Activated CD4-positive, alpha-beta T cell treated with anti-CD3 and anti-CD28 coated beads for 36 hours (primary cell): ENCODE data around the gene GNL3. TPM values are rescaled to one million over a fixed set of nuclear protein-coding genes. Genes with fewer than 3 reads are reported as not detected.
A peak's percentile ranks its signal among the peaks of the same experiment; 100 is the strongest.
"Not testable (repeated sequence)": the region's sequence is repeated elsewhere in the genome, so short reads cannot be mapped to it uniquely, and the experiment has no call there.

Experiments used
- ATAC-seq: fragments of 200-7000 bp; cut with Tn5 transposase; one replicate; pipeline ENCODE4 v1.10.0; 2021; ENCODE audit warnings: mild to moderate bottlenecking, moderate library complexity
- CTCF ChIA-PET: fragments of 350-600 bp; sonication (Branson Sonifier 250); formaldehyde crosslinking; loops from one replicate; lab custom pipeline; 2021; ENCODE audit warnings: antibody characterized with exemption; lab: Charles Lee
- POLR2A ChIA-PET: fragments of 350-600 bp; sonication (Branson Sonifier 250); formaldehyde crosslinking; loops from one replicate; lab custom pipeline; 2021; ENCODE audit warnings: antibody characterized with exemption, inconsistent platforms; lab: Charles Lee
- DNase-seq: peaks from one replicate; pipeline ENCODE4 v3.0.0-alpha.2; 2020
- H3K27ac Mint-ChIP-seq: one replicate; pipeline ENCODE4 v1.8.0; 2021; ENCODE audit warnings: mixed read lengths
- H3K27me3 Mint-ChIP-seq: one replicate; pipeline ENCODE4 v1.8.0; 2021; ENCODE audit warnings: mixed read lengths
- H3K36me3 Mint-ChIP-seq: one replicate; pipeline ENCODE4 v1.8.0; 2021; ENCODE audit warnings: low read depth, mixed read lengths
- H3K4me1 Mint-ChIP-seq: one replicate; pipeline ENCODE4 v1.8.0; 2021; ENCODE audit warnings: mixed read lengths
- H3K4me3 Mint-ChIP-seq: one replicate; pipeline ENCODE4 v1.8.0; 2021; ENCODE audit warnings: mild to moderate bottlenecking, moderate library complexity, mixed read lengths
- H3K9me3 Mint-ChIP-seq: one replicate; pipeline ENCODE4 v1.8.0; 2021; ENCODE audit warnings: low read depth, mixed read lengths
- intact Hi-C, 2 experiments: fragments of 100-400 bp; cut with DNase I in 1 of 2; cut with micrococcal nuclease in 1 of 2; formaldehyde crosslinking; loops; one replicate each; pipeline versions ENCODE4 v1.14.2 to v1.15.1; 2022 to 2024; cut with DNase I, micrococcal nuclease
- total RNA-seq, 2 experiments: library from RNA; stranded (reverse); gene quantifications; one replicate each; pipeline ENCODE4 v1.2.3, GENCODE V29; 2021

Gene GNL3
- total RNA-seq, 2 experiments from 2014 or later: 206 to 218 TPM

DNA sequence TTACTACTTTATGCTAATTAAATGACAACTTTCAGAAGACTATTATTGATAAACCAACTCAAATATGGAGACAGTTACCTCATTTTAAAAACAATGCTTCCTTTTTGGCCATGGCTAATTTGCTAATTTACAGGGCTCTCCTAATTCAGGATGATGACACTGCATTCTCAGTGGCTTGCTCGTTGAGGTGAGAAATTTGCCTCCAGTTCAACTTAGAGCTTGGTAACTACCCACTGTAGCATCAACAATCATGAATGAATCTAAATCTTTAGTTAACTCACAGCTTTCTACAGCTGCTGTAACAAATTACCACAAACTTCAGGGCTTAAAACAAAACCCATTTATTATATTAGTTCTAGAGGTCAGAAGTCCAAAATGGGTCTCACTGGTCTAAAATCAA is 14.2 kb upstream of the GNL3 start:
- intact Hi-C loops: loop anchor here (1.0 kb wide), 2 partner anchors 10 to 11 kb away; no protein-coding TSS in a partner anchor
- no peak for DNase-seq
- Mint-ChIP-seq H3K27ac (peak overlapping the region; percentile 89), H3K9me3 (no peaks in the 10 kb centered on the region), H3K27me3 (no peaks in the 10 kb centered on the region), H3K36me3 (peaks cover 44% of the 10 kb centered on the region), H3K4me3 (no peak overlapping the region), H3K4me1 (peaks cover 32% of the 10 kb centered on the region)
- ChIA-PET POLR2A (interaction anchor here (0.8 to 2.4 kb wide), 4 partner anchors 9 to 136 kb away, joined by 5 to 12 read pairs (median 11); partner anchors contain the start of genes GNL3 and PBRM1), CTCF (interaction anchor here (0.6 to 2.0 kb wide), 4 partner anchors 10 to 16 kb away, joined by 3 to 13 read pairs (median 3); no protein-coding TSS in a partner anchor)
- no peak for ATAC-seq

DNA sequence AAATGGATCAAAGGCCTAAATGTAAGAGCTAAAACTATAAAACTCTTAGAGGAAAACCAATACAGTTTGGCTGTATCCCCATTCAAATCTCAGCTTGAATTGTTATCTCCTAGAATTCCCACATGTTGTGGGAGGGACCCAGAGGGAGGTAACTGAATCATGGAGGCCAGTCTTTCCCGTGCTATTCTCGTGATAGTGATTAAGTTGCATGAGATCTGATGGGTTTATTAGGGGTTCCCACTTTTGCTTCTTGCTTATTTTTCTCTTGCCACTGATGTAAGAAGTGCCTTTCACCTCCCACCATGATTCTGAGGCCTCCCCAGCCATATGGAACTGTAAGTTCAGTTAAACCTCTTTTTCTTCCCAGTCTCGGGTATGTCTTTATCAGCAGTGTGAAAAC is 9.6 kb upstream of the GNL3 start:
- POLR2A ChIA-PET, H3K4me3 Mint-ChIP-seq, intact Hi-C loops, H3K27me3 Mint-ChIP-seq, CTCF ChIA-PET, H3K27ac Mint-ChIP-seq, DNase-seq, H3K9me3 Mint-ChIP-seq, ATAC-seq: not testable (repeated sequence)
- H3K36me3 Mint-ChIP-seq: peaks cover 62% of the 10 kb centered on the region
- peaks cover 40% of the 10 kb centered on the region for H3K4me1 Mint-ChIP-seq

- Mint-ChIP-seq H3K4me1 (peaks cover 45% of the 10 kb centered on the region), H3K4me3 (no peak overlapping the region), H3K27me3 (no peaks in the 10 kb centered on the region), H3K36me3 (peaks cover 51% of the 10 kb centered on the region), H3K27ac (peak overlapping the region; percentile 76), H3K9me3 (no peaks in the 10 kb centered on the region)
- intact Hi-C loops: no loop called here
- no peak for DNase-seq
- ChIA-PET CTCF (interaction anchor here (0.6 to 1.0 kb wide), 3 partner anchors 12 to 235 kb away, joined by 3 read pairs; no protein-coding TSS in a partner anchor), POLR2A (no interaction called here)
- no peak for ATAC-seq
Observed at GRCh38 chr3:52678265-52679198, 7.3 kb upstream of the GNL3 start.

DNA sequence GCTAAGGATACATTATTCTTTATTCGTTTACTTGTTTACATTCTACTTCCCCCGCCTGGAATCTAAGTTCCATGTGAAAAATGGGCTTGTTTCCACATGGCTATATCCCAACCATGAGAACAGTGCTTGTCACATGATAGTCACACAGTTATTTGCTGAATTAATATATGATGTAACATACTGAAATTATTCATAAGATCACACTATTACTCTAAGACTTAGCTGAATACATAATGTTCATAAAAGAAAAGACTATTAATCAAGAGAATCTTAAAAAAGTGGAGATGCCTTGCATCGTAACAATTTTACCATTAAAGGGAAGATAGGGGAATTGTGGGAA is 6.7 kb upstream of the GNL3 start:
- POLR2A ChIA-PET: no interaction called here
- DNase-seq: no peak
- H3K4me3 Mint-ChIP-seq: no peak overlapping the region
- peaks cover 51% of the 10 kb centered on the region for H3K4me1 Mint-ChIP-seq
- H3K36me3 Mint-ChIP-seq: peaks cover 51% of the 10 kb centered on the region
- H3K9me3 Mint-ChIP-seq: no peaks in the 10 kb centered on the region
- CTCF ChIA-PET: interaction anchor here (0.8 to 1.0 kb wide), 2 partner anchors 12 to 135 kb away, joined by 3 read pairs; no protein-coding TSS in a partner anchor
- intact Hi-C loops: no loop called here
- ATAC-seq: no peak
- H3K27ac Mint-ChIP-seq: peak overlapping the region; percentile 76
- no peaks in the 10 kb centered on the region for H3K27me3 Mint-ChIP-seq

DNA sequence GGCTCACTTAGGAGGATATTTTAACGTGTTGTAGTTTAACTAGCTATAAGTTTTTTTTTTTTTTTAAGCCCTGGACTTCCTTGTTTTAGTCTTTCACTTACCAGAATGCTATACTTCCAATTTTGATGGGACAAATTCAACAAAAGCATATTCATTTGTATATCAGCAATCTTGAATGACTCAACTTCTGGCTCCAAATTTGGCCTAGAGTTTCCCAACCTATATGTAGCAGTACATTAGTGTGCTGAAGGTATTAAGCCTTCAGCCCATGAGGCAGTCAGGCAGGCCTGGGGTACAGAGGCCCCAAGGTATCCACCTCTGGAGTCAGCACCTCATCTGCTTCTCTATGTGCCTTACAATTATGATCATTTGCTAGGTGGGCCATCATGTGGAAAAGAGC is 6.0 kb upstream of the GNL3 start:
- peaks cover 54% of the 10 kb centered on the region for H3K36me3 Mint-ChIP-seq
- H3K9me3 Mint-ChIP-seq: no peaks in the 10 kb centered on the region
- intact Hi-C loops: loop anchor here (10.0 kb wide), 3 partner anchors 405 to 1205 kb away; partner anchors contain the start of genes ABHD14A (in 1 of the 2), ABHD14B (in 1 of the 2), ACTR8 (in 1 of the 2) and WDR82 (in 1 of the 2)
- H3K4me1 Mint-ChIP-seq: peaks cover 57% of the 10 kb centered on the region
- peak overlapping the region; percentile 95 for H3K27ac Mint-ChIP-seq
- CTCF ChIA-PET: interaction anchor here (0.8 to 1.0 kb wide), 2 partner anchors 11 to 135 kb away, joined by 3 read pairs; no protein-coding TSS in a partner anchor
- ATAC-seq (no peak), DNase-seq (no peak)
- no peak overlapping the region for H3K4me3 Mint-ChIP-seq
- POLR2A ChIA-PET: no interaction called here
- H3K27me3 Mint-ChIP-seq: no peaks in the 10 kb centered on the region

DNA sequence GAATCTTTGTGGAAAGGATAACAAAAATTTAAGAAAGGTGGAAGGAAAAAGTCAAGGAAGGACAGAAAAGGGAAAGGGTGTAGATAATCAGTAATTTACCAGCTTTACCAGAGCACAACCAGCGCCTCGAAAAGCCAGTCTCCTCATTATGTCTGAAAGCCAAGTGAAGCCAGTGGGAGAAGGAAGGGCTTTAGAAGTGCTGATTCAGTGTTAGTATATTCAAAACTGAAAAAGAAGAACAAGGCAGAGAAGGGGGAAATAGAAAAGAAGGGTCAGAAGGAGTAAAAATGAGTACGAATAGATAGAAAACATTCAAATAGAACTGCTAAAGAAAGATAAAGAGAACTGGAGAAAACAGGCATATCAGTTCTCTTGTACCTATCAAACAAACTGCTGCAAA is 4.2 kb upstream of the GNL3 start:
- H3K27ac Mint-ChIP-seq: peak overlapping the region; percentile 95
- H3K9me3 Mint-ChIP-seq: no peaks in the 10 kb centered on the region
- peaks cover 57% of the 10 kb centered on the region for H3K4me1 Mint-ChIP-seq
- CTCF ChIA-PET: interaction anchor here (0.8 to 2.9 kb wide), 4 partner anchors 10 to 224 kb away, joined by 3 to 13 read pairs (median 4); no protein-coding TSS in a partner anchor
- H3K36me3 Mint-ChIP-seq: peaks cover 55% of the 10 kb centered on the region
- peak overlapping the region; percentile 22 for H3K4me3 Mint-ChIP-seq
- DNase-seq: no peak
- intact Hi-C loops: loop anchor here (1.0 to 10.0 kb wide), 4 partner anchors 10 to 1203 kb away; partner anchors contain the start of genes ABHD14A (in 1 of the 2), ABHD14B (in 1 of the 2), ACTR8 (in 1 of the 2) and WDR82 (in 1 of the 2)
- POLR2A ChIA-PET: interaction anchor here (0.8 to 1.2 kb wide), 4 partner anchors 10 to 116 kb away, joined by 4 to 12 read pairs (median 4); partner anchors contain the start of gene GLT8D1
- ATAC-seq: no peak
- no peaks in the 10 kb centered on the region for H3K27me3 Mint-ChIP-seq

GRCh38 chr3:52682016-52682415 is 3.8 kb upstream of the GNL3 start:
- peak; percentile 47 for ATAC-seq
- Mint-ChIP-seq H3K4me1 (peaks cover 60% of the 10 kb centered on the region), H3K27ac (peak overlapping the region; percentile 95), H3K9me3 (no peaks in the 10 kb centered on the region), H3K36me3 (peaks cover 55% of the 10 kb centered on the region), H3K27me3 (no peaks in the 10 kb centered on the region), H3K4me3 (peak overlapping the region; percentile 22)
- DNase-seq: peak; percentile 68
- ChIA-PET POLR2A (interaction anchor here (0.5 to 1.2 kb wide), 5 partner anchors 11 to 116 kb away, joined by 4 to 12 read pairs (median 4); partner anchors contain the start of gene GLT8D1), CTCF (interaction anchor here (1.0 to 2.9 kb wide), 3 partner anchors 11 to 90 kb away, joined by 4 to 13 read pairs (median 5); no protein-coding TSS in a partner anchor)
- intact Hi-C loops: loop anchor here (1.0 to 10.0 kb wide), 4 partner anchors 11 to 1203 kb away; partner anchors contain the start of genes ABHD14A (in 1 of the 2), ABHD14B (in 1 of the 2), ACTR8 (in 1 of the 2) and WDR82 (in 1 of the 2)

GRCh38 chr3:52683611-52684010 is 2.2 kb upstream of the GNL3 start:
- Mint-ChIP-seq H3K27ac (peak overlapping the region; percentile 69), H3K9me3 (no peaks in the 10 kb centered on the region), H3K4me3 (peak overlapping the region; percentile 99), H3K4me1 (peaks cover 76% of the 10 kb centered on the region), H3K36me3 (peaks cover 63% of the 10 kb centered on the region), H3K27me3 (no peaks in the 10 kb centered on the region)
- no peak for ATAC-seq
- CTCF ChIA-PET: interaction anchor here (0.7 kb wide), 1 partner anchor 12 kb away, joined by 3 read pairs; no protein-coding TSS in a partner anchor
- POLR2A ChIA-PET: interaction anchor here (0.6 kb wide), 2 partner anchors 43 to 131 kb away, joined by 4 to 5 read pairs; no protein-coding TSS in a partner anchor
- intact Hi-C loops: loop anchor here (2.0 to 10.0 kb wide), 4 partner anchors 409 to 1201 kb away; partner anchors contain the start of genes ABHD14A (in 1 of the 2), ABHD14B (in 1 of the 2), ACTR8 (in 1 of the 2) and DCP1A (in 1 of the 2)
- no peak for DNase-seq

DNA sequence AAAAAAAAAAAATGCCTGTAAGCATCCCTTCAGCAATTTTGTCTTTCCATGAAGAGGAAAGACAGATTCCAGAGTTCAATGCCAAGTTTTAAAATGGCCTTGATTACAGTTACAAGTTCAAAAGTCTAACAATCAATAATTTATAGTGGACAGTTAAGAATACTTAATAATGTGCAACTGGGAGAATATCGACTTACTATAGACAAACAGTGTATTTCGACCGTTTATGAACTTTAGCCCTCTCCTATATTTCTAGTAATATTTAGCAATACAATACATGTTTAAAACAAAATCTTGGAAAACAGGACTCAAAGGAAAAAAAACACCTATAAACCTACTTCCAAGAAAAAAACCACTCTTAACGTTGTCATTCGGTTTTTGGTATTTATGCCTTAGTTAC is 1.6 kb upstream of the GNL3 start:
- H3K4me3 Mint-ChIP-seq: peak overlapping the region; percentile 99
- peaks cover 77% of the 10 kb centered on the region for H3K4me1 Mint-ChIP-seq
- ChIA-PET CTCF (interaction anchor here (0.7 to 1.4 kb wide), 3 partner anchors 12 to 209 kb away, joined by 3 to 4 read pairs (median 3); no protein-coding TSS in a partner anchor), POLR2A (interaction anchor here (0.6 kb wide), 2 partner anchors 43 to 131 kb away, joined by 4 to 5 read pairs; no protein-coding TSS in a partner anchor)
- DNase-seq (no peak), ATAC-seq (no peak)
- peaks cover 63% of the 10 kb centered on the region for H3K36me3 Mint-ChIP-seq
- intact Hi-C loops: loop anchor here (2.0 to 10.0 kb wide), 4 partner anchors 409 to 1201 kb away; partner anchors contain the start of genes ABHD14A (in 1 of the 2), ABHD14B (in 1 of the 2), ACTR8 (in 1 of the 2) and DCP1A (in 1 of the 2)
- H3K27me3 Mint-ChIP-seq: no peaks in the 10 kb centered on the region
- peak overlapping the region; percentile 99 for H3K27ac Mint-ChIP-seq
- H3K9me3 Mint-ChIP-seq: no peaks in the 10 kb centered on the region

DNA sequence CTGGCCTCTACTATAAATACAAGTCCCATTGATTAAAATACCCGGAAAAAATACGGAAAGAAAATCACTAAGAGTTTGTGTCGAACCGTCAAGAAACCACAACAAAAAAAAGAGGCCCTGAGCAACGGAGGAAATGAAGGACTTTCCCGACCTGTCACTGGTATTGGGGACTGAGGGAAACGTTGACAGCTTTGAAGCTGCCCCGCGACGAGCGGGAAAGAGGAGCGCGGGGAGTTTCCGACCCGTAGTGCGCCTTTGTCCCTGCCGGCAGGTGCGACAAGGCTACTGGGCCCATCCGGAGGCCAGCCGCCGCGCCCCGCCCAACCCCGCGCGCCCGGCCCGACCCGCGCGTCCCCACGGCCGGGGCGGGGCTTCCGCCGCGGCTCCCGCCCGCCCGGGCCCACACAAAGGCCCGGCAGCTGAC is 535 bp upstream of the GNL3 start:
- POLR2A ChIA-PET: interaction anchor here (1.0 to 3.8 kb wide), 4 partner anchors 12 to 149 kb away, joined by 3 to 11 read pairs (median 6); partner anchors contain the start of genes GLT8D1, SPCS1 and UQCC5
- peaks cover 62% of the 10 kb centered on the region for H3K36me3 Mint-ChIP-seq
- ATAC-seq (peak; percentile 73), DNase-seq (peak; percentile 92)
- intact Hi-C loops: loop anchor here (1.0 to 10.0 kb wide), 13 partner anchors 21 to 1200 kb away; partner anchors contain the start of genes SPCS1 (in 2 of the 2), WDR82 (in 2 of the 2), ABHD14A (in 1 of the 2) and ABHD14B (in 1 of the 2)
- H3K4me1 Mint-ChIP-seq: peaks cover 75% of the 10 kb centered on the region
- H3K9me3 Mint-ChIP-seq: no peaks in the 10 kb centered on the region
- peak overlapping the region; percentile 99 for H3K4me3 Mint-ChIP-seq
- H3K27ac Mint-ChIP-seq: peak overlapping the region; percentile 99
- H3K27me3 Mint-ChIP-seq: no peaks in the 10 kb centered on the region
- CTCF ChIA-PET: interaction anchor here (0.7 to 1.4 kb wide), 4 partner anchors 13 to 208 kb away, joined by 3 to 4 read pairs (median 3); no protein-coding TSS in a partner anchor
